Superior temporal gyrus (tissue), 1 donor: Measurements from ENCODE around the gene GNG13.
A peak's percentile ranks its signal among the peaks of the same experiment; 100 is the strongest.
"Not testable (repeated sequence)": the region's sequence is repeated elsewhere in the genome, so short reads cannot be mapped to it uniquely, and the experiment has no call there.

ENCODE experiments used
- DNase-seq: peaks from one replicate; pipeline ENCODE4 v3.0.0-alpha.2; 2016; ENCODE audit errors: extremely low spot score

GNG13 gene

DNA sequence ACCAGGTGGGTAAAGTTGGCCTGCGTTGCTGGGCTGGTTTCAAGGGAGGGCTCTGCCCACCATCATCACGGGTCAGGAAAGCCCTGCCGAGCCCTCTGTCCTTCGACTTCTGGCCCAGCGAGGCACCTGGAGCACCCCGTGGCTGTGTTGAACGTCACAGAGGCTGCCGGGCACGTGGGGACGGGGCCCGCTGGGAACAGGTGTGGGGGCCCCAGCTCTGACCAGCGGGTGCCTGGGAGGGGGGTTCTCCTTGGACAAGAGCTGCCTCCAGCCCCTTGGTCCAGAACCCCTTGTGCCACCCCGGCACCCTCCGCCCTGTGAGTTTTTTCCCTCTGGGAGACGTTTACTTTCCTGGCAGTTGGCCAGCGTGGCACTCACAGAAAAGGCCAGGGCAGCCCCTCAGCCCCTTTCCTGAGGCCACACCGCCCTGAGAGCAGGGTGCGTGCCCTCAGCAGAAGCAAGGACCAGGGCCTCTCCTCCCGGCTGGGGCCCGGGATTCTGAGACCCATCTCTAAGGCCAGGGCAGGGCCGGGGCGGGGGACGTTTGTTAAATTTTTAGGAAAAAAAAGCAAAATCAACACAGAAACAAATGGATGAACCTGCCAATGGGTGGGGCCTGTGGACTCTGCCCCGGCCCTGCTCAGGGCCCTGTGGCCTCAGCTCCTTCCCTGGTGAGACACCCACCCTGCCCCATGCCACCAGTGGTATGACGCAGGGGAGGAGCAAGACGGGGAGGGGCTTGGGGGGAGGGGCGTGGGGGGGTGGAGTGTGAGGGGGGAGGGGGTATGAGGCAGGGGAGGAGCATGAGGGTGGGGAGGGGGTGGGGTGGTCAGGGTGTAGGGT, 31.3 kb upstream of the GNG13 start:
- no peak for DNase-seq

- no peak for DNase-seq
Observed at GRCh38 chr16:830871-831570, 30.5 kb upstream of the GNG13 start.

DNA sequence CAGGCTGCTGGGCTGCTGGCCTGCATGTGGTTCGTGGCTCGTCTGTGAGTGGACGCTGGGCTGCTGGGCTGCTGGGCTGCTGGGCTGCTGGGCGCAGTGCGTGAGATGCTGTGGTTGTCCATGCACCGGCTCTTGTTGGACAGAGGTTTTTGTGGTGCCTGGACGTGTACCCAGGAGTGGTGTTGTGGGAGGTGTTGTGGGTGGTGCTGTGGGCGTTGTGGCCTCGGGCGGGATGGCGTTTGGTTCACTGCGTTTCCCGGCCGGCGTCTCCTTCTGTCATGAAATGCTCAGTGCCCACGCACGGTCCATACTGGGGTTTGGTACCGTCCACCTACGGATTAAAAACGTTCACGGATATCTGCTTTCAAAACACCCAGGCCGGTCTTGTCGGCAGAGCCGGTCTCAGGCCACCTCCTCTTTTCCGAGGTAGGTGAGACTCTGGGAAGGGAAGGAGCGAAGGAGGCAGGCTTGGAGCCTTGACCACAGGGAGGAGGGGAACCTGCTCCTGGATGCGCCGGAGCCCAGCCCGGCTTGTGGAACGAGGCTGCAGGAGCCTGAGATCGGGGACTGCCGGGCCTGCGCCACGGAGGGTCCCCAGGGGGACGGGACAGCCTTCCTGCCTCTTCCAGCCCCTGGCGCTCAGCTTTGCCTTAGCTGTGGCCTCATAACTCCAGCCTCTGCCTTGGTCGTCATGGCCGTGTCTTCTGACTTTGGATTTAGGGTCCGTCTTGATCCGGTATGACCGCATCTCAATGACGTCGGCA, 29.8 kb upstream of the GNG13 start:
- DNase-seq, result no peak

DNA sequence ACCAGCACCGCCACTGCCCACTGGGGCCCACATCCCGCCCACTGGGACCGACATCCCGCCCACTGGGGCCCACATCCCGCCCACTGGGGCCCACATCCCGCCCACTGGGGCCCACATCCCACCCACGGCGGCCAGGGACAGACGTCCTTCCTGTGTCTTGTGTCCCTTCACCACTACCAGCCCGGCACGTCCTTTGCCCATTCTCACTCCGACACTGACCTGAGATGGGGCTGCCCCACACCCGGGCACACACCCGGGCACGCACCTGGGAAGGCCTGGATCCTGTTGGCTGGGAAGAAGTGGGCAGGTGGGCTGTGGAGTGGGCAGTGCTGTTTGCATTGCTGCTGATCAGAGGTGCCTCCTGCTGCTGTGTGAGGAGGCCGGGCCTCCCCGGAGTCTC, 28.4 kb upstream of the GNG13 start:
- DNase-seq, result no peak

GRCh38 chr16:827513-827912, 27.0 kb upstream of the GNG13 start:
- no peak for DNase-seq

DNA sequence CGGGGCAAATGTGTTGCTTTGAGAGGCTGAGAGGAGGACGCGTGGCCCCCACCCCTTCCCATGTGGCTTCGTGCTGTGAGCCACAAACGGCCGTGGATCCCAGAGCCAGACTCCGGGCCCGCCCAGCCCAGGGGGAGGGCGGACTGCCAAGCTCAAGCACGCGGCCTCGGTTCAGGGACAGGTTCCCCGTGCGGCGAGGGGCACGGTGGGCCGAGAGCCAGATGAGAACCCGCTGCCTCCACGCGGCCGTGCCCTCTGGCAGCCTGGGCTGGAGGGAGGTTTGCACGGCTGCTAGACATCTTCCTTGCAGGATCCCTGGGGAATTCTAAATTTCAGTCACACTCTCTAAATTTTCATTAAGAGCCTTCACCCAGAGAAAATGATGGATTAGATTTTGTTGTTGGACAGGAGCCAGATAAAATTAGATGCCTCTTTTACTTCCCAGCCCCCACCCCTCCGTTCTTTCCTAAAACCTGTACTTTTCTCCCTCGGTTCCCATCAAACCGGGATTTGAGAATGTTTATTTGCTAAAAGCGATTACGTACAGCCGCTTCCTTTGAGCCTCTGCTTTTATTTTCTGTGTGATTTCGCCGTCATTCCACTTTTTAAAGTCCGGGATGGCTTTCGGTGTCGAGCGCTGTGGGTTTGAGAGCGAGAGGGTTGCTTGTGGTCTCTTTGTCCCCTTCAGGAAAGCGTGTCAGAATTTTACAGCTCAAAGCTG, 25.0 kb upstream of the GNG13 start:
- DNase-seq, result no peak

- no peak for DNase-seq
Observed at GRCh38 chr16:824601-825000, 24.1 kb upstream of the GNG13 start.

- DNase-seq, result no peak
Observed at GRCh38 chr16:824194-824593, 23.7 kb upstream of the GNG13 start.

- DNase-seq, result no peak
Observed at GRCh38 chr16:822909-823297, 22.4 kb upstream of the GNG13 start.

GRCh38 chr16:822174-822908, 21.8 kb upstream of the GNG13 start:
- no peak for DNase-seq

DNA sequence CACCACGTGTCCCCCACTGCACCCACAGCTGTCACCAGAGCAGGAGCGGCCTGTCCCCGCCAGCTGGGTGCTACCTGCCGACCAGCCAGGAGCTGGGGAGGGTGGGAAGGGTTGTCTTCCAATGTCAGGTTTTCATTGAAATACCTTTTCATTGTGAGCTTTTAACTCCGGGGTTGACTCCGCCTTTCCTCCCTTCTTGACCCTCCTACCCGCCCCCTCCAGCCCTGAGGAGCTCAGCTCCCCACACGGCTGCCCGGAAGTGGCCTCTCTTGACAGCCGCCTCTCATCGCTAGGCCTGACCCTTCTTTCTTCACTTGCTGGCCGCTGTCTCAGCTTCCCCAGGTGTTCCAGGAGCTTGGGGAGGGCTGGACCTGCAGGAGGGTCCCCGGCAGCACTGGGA, 21.2 kb upstream of the GNG13 start:
- no peak for DNase-seq

DNA sequence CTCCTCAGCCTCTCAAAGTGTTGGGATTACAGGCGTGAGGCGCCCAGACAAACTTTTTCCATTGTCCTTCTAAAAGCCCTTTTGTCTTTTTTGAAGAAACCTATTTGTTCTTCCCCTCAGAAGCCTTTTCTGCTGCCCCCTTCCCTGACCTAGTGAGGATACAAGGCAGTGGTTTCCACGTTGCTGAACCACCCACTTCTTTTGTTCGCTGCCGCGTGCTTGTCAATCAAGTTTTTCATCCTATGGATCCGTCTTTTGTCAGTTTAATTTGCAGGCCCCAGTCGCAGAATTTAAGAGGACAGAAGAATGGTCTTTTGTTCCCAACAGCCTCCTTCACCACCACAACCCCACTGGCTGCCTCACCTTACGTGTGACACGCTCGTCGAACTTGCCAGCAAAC, 20.2 kb upstream of the GNG13 start:
- no peak for DNase-seq

- DNase-seq, result not testable (repeated sequence)
Observed at GRCh38 chr16:820044-820408, 19.5 kb upstream of the GNG13 start.

DNA sequence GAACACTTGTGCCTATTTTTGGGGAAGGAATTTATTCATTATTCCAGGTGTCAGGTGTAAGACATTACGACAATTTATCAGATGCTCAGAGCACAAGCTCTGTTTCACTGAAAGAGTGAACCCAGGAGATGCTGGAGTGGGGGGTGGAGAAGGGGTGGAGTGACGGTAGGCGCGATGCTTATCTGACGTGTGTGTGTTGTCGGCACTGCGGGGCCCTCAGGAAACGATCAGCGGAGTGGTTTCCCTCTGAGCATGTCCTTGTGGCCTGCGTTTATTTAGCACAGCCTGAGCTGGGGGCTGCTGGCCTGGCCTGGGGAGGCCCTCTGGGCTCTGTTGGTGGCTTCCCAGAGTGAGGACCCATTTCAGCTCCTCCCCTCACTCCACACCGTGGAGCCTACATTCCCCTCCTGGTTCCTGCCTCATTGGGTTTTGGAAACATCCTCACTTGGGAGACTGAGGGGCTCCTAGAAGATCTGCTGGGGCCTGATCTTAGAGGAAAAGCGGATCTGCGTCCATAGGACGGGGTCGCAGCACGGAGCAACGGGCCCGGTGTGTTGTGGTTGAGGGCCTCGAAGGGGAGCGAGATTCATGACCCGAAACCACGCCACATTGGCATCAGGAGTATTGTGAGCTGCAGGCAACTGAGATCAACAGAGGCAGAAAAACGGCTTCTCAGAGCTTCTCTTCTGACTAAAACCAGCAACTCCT, 19.0 kb upstream of the GNG13 start:
- no peak for DNase-seq

GRCh38 chr16:818592-818991, 18.1 kb upstream of the GNG13 start:
- DNase-seq, result no peak

DNA sequence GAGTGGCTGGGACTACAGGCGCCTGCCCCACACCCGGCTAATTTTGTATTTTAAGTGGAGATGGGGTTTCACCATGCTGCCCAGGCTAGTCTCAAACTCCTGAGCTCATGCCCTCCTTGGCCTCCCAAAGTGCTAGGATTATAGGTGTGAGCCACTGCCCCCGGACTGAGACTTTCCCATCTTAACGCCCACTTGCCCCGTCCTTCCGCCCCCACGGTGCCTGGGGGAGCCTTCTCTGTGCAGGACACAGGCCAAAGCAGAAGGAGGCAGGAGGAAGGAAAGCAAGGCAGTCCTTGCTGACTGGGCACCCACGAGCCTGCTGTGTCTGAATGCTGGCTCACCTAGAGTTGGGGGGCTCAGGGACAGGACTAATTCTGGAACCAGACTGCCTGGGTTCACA, 17.6 kb upstream of the GNG13 start:
- no peak for DNase-seq

GRCh38 chr16:817001-817906, 16.7 kb upstream of the GNG13 start:
- no peak for DNase-seq

GRCh38 chr16:815861-816260, 15.3 kb upstream of the GNG13 start:
- no peak for DNase-seq

GRCh38 chr16:814974-815373, 14.4 kb upstream of the GNG13 start:
- DNase-seq, result peak; percentile 6
